H9 (cell line): ENCODE measurements around the gene ASB16. TPM values are rescaled to one million over a fixed set of nuclear protein-coding genes. Genes with fewer than 3 reads are reported as not detected.
A peak's percentile ranks its signal among the peaks of the same experiment; 100 is the strongest.

Experiments
- DNase-seq: peaks from one replicate; pipeline ENCODE4 v3.0.0-alpha.2; 2017
- H2AFZ ChIP-seq: one replicate; pipeline ENCODE4 v1.6.1; 2013; ENCODE audit warnings: mild to moderate bottlenecking, low read length, control low read depth, moderate library complexity
- H2AK5ac ChIP-seq: 2 replicates; pipeline ENCODE4 v1.6.1; 2013; ENCODE audit warnings: low read length, control low read depth, mixed read lengths; ENCODE audit not compliant: insufficient read length
- H2BK120ac ChIP-seq: one replicate; pipeline ENCODE4 v1.6.1; 2013; ENCODE audit warnings: low read depth, mild to moderate bottlenecking, low read length, control low read depth, inconsistent platforms; ENCODE audit not compliant: poor library complexity, severe bottlenecking
- H2BK12ac ChIP-seq: 2 replicates; pipeline ENCODE4 v1.6.1; 2013; ENCODE audit warnings: low read length, control low read depth, mixed read lengths, low read depth; ENCODE audit not compliant: insufficient read length
- H2BK15ac ChIP-seq: 2 replicates; pipeline ENCODE4 v1.6.1; 2013; ENCODE audit warnings: low read depth, low read length, control low read depth
- H2BK20ac ChIP-seq: one replicate; pipeline ENCODE4 v1.6.1; 2013; ENCODE audit warnings: low read depth, mild to moderate bottlenecking, low read length, control low read depth, inconsistent platforms; ENCODE audit not compliant: poor library complexity, severe bottlenecking
- H2BK5ac ChIP-seq: 2 replicates; pipeline ENCODE4 v1.6.1; 2013; ENCODE audit warnings: low read length, control low read depth, mixed read lengths; ENCODE audit not compliant: insufficient read length
- H3K14ac ChIP-seq: 2 replicates; pipeline ENCODE4 v1.6.1; 2013; ENCODE audit warnings: low read length, control low read depth; ENCODE audit not compliant: insufficient read depth
- H3K18ac ChIP-seq: 2 replicates; pipeline ENCODE4 v1.6.1; 2013; ENCODE audit warnings: low read depth, mild to moderate bottlenecking, mixed read lengths, low read length, control low read depth; ENCODE audit not compliant: insufficient read length
- H3K23ac ChIP-seq: 2 replicates; pipeline ENCODE4 v1.6.1; 2013; ENCODE audit warnings: low read length, control low read depth, mixed read lengths, low read depth; ENCODE audit not compliant: insufficient read length
- H3K23me2 ChIP-seq: 2 replicates; pipeline ENCODE4 v1.6.1; 2013; ENCODE audit warnings: low read depth, mild to moderate bottlenecking, mixed read lengths, low read length, control low read depth; ENCODE audit not compliant: insufficient read length, poor library complexity, severe bottlenecking
- H3K27ac ChIP-seq: 2 replicates; pipeline ENCODE4 v1.5.1; 2013; ENCODE audit warnings: low read length, control low read depth, mixed read lengths, low read depth; ENCODE audit not compliant: insufficient read length
- H3K27me3 ChIP-seq: 2 replicates; pipeline ENCODE4 v1.6.1; 2013; ENCODE audit warnings: low read length, control low read depth, inconsistent platforms; ENCODE audit not compliant: insufficient read depth
- H3K4ac ChIP-seq: 2 replicates; pipeline ENCODE4 v1.6.1; 2013; ENCODE audit warnings: low read depth, mild to moderate bottlenecking, control low read depth, inconsistent platforms, low read length, moderate library complexity
- H3K4me1 ChIP-seq: 2 replicates; pipeline ENCODE4 v1.6.1; 2013; ENCODE audit warnings: low read length, control low read depth, inconsistent platforms; ENCODE audit not compliant: insufficient read depth
- H3K4me2 ChIP-seq: 2 replicates; pipeline ENCODE4 v1.6.1; 2013; ENCODE audit warnings: low read length, control low read depth, mixed read lengths; ENCODE audit not compliant: insufficient read length, insufficient read depth
- H3K56ac ChIP-seq: 2 replicates; pipeline ENCODE4 v1.6.1; 2013; ENCODE audit warnings: low read depth, mild to moderate bottlenecking, mixed read lengths, low read length, control low read depth; ENCODE audit not compliant: insufficient read length
- H3K79me1 ChIP-seq: 2 replicates; pipeline ENCODE4 v1.6.1; 2013; ENCODE audit warnings: low read depth, mild to moderate bottlenecking, moderate library complexity, low read length, control low read depth, inconsistent platforms; ENCODE audit not compliant: insufficient read depth, poor library complexity, severe bottlenecking
- H3K79me2 ChIP-seq: 2 replicates; pipeline ENCODE4 v1.6.1; 2013; ENCODE audit warnings: low read length, control low read depth, inconsistent platforms; ENCODE audit not compliant: insufficient read depth
- H3K9ac ChIP-seq: 2 replicates; pipeline ENCODE4 v1.6.1; 2013; ENCODE audit warnings: low read length, control low read depth, mixed read lengths; ENCODE audit not compliant: insufficient read length; ENCODE audit errors: extremely low read depth
- H3K9me3 ChIP-seq: one replicate; pipeline ENCODE4 v1.6.1; 2013; ENCODE audit warnings: low read depth, low read length, inconsistent platforms; ENCODE audit not compliant: control insufficient read depth
- H3T11ph ChIP-seq: one replicate; pipeline ENCODE4 v1.6.1; 2013; ENCODE audit warnings: mild to moderate bottlenecking, low read length, control low read depth, inconsistent platforms
- H4K20me1 ChIP-seq: one replicate; pipeline ENCODE4 v1.6.1; 2013; ENCODE audit not compliant: control insufficient read depth, insufficient read length, insufficient read depth
- H4K5ac ChIP-seq: 2 replicates; pipeline ENCODE4 v1.6.1; 2013; ENCODE audit warnings: low read depth, mild to moderate bottlenecking, mixed read lengths, low read length, control low read depth; ENCODE audit not compliant: insufficient read length
- H4K8ac ChIP-seq: replicated peaks from 2 replicates; pipeline ENCODE4 v1.6.1; 2013; ENCODE audit warnings: low read length, control low read depth, mixed read lengths, low read depth; ENCODE audit not compliant: insufficient read length
- H4K91ac ChIP-seq: 2 replicates; pipeline ENCODE4 v1.6.1; 2013; ENCODE audit warnings: low read depth, mild to moderate bottlenecking, moderate library complexity, mixed read lengths, low read length, control low read depth; ENCODE audit not compliant: insufficient read length
- H3K27ac Mint-ChIP-seq, 3 experiments: 2 replicates in 2 of 3; 3 replicates in 1 of 3; pipeline ENCODE4 v1.8.0; 2020 to 2021; ENCODE audit warnings: mixed read lengths in 3 of 3, mild to moderate bottlenecking in 1 of 3, moderate library complexity in 1 of 3
- H3K27me3 Mint-ChIP-seq: 2 replicates; pipeline ENCODE4 v1.8.0; 2021; ENCODE audit warnings: low read depth, mild to moderate bottlenecking, moderate library complexity, mixed read lengths
- H3K36me3 Mint-ChIP-seq, 3 experiments: 2 replicates in 2 of 3; 3 replicates in 1 of 3; pipeline ENCODE4 v1.8.0; 2020 to 2021; ENCODE audit warnings: low read depth in 3 of 3, mixed read lengths in 3 of 3; ENCODE audit not compliant: insufficient read depth in 1 of 3
- H3K4me1 Mint-ChIP-seq, 2 experiments: 2 replicates each; pipeline ENCODE4 v1.8.0; 2020; ENCODE audit warnings: mixed read lengths in 2 of 2
- H3K4me3 Mint-ChIP-seq, 2 experiments: 2 replicates in 1 of 2; 3 replicates in 1 of 2; pipeline ENCODE4 v1.8.0; 2020 to 2021; ENCODE audit warnings: mild to moderate bottlenecking in 2 of 2, mixed read lengths in 2 of 2, moderate library complexity in 1 of 2
- H3K9me3 Mint-ChIP-seq, 2 experiments: 2 replicates in 1 of 2; 3 replicates in 1 of 2; pipeline ENCODE4 v1.8.0; 2020; ENCODE audit warnings: mild to moderate bottlenecking in 2 of 2, mixed read lengths in 2 of 2, moderate library complexity in 1 of 2
- WGBS: extraction: QIAGEN DNeasy Blood & Tissue Kit; methylation state at CpG from one replicate; pipeline ENCODE4 v1.1.7; 2013; ENCODE audit warnings: missing lambda C conversion rate, low lambda C conversion rate, mixed read lengths; ENCODE audit not compliant: insufficient read length; ENCODE audit errors: extremely low coverage; 5-methylcytosine and 5-hydroxymethylcytosine counted together
- total RNA-seq: library from RNA; stranded (reverse); gene quantifications from 2 replicates; pipeline ENCODE4 v1.2.1, GENCODE V29; 2021
- TF ChIP-seq, protein P1 (sequence below): fragments of 200-600 bp; sonication (generic); conservative IDR thresholded peaks from 3 replicates; pipeline ENCODE4 v1.8.0; 2021; ENCODE audit warnings: antibody characterized with exemption, mild to moderate bottlenecking

Gene ASB16
- total RNA-seq, 1 experiment from 2014 or later: 0.90 TPM

GRCh38 chr17:44146375-44147346 lies 23.8 kb upstream of the ASB16 start:
- H3K4me1 ChIP-seq: no peaks in the 10 kb centered on the region
- H2BK20ac ChIP-seq: no peak overlapping the region
- H2BK120ac ChIP-seq: no peak overlapping the region
- peaks cover 5% of the 10 kb centered on the region for H3K23me2 ChIP-seq
- no peak overlapping the region for H4K5ac ChIP-seq
- no peak overlapping the region for H3K18ac ChIP-seq
- H3K4me3 Mint-ChIP-seq: no peak overlapping the region
- H3K79me2 ChIP-seq: peaks cover 3% of the 10 kb centered on the region; the same call in 1 of the 2 replicates
- no peaks in the 10 kb centered on the region for H3K9me3 ChIP-seq
- no peak overlapping the region for H3K23ac ChIP-seq
- H2BK15ac ChIP-seq: no peak overlapping the region
- peak overlapping the region in 1 of 3 experiments; percentile 8; a peak in 2 of 7 replicates for H3K27ac Mint-ChIP-seq
- H3K79me1 ChIP-seq: peaks cover 3% of the 10 kb centered on the region
- H3K27me3 Mint-ChIP-seq: no peaks in the 10 kb centered on the region
- no CpG with 5 or more reads among the region's 2 CpGs for WGBS
- peaks cover 4 to 6% of the 10 kb centered on the region in 2 experiments for H3K4me1 Mint-ChIP-seq
- TF ChIP-seq, protein P1, sequence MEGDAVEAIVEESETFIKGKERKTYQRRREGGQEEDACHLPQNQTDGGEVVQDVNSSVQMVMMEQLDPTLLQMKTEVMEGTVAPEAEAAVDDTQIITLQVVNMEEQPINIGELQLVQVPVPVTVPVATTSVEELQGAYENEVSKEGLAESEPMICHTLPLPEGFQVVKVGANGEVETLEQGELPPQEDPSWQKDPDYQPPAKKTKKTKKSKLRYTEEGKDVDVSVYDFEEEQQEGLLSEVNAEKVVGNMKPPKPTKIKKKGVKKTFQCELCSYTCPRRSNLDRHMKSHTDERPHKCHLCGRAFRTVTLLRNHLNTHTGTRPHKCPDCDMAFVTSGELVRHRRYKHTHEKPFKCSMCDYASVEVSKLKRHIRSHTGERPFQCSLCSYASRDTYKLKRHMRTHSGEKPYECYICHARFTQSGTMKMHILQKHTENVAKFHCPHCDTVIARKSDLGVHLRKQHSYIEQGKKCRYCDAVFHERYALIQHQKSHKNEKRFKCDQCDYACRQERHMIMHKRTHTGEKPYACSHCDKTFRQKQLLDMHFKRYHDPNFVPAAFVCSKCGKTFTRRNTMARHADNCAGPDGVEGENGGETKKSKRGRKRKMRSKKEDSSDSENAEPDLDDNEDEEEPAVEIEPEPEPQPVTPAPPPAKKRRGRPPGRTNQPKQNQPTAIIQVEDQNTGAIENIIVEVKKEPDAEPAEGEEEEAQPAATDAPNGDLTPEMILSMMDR: no peak
- no peak overlapping the region for H2AK5ac ChIP-seq
- no peak overlapping the region for H2BK12ac ChIP-seq
- H4K8ac ChIP-seq: no peak overlapping the region
- H3K4ac ChIP-seq: no peak overlapping the region
- H3K14ac ChIP-seq: no peak overlapping the region
- H2AFZ ChIP-seq: no peak overlapping the region
- H2BK5ac ChIP-seq: no peak overlapping the region
- DNase-seq: no peak
- no peak overlapping the region for H3K4me2 ChIP-seq
- H3K27me3 ChIP-seq: no peaks in the 10 kb centered on the region
- H3K9ac ChIP-seq: no peak overlapping the region
- no peak overlapping the region for H3K56ac ChIP-seq
- no peak overlapping the region for H3K27ac ChIP-seq
- no peak overlapping the region for H3T11ph ChIP-seq
- H4K20me1 ChIP-seq: no peaks in the 10 kb centered on the region
- H4K91ac ChIP-seq: no peak overlapping the region
- no peaks in the 10 kb centered on the region for H3K9me3 Mint-ChIP-seq
- peaks cover 32 to 65% (median 60%) of the 10 kb centered on the region in 3 experiments; a peak in 6 of 7 replicates for H3K36me3 Mint-ChIP-seq
